Activated CD4-positive, alpha-beta T cell treated with anti-CD3 and anti-CD28 coated beads for 4 hours (primary cell): ENCODE measurements around the gene MSL3B.

Source experiments
- DNase-seq, 2 donors: peaks; one replicate each; pipeline ENCODE4 v3.0.0-alpha.2; 2020

Gene MSL3B

DNA sequence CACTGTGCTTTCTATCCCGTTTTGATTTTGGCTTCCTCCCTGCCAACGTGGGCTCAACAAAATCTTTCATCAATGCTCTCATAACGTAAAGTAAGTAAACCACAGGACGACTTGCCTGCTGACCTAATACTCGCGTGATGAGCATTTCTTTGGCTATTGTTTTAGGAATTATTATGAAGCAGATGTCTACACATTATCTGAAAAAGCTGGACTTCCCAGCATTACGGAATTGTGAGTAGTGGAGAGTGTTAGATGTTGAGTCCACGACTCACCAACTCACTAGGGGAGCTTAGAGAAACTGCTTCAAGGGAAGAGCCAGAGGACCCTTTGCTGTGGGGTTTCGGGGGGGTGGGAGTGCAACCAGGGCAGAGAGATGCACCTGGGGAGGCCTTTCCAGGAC is 35.8 kb downstream of the MSL3B start:
- no peak for DNase-seq

DNA sequence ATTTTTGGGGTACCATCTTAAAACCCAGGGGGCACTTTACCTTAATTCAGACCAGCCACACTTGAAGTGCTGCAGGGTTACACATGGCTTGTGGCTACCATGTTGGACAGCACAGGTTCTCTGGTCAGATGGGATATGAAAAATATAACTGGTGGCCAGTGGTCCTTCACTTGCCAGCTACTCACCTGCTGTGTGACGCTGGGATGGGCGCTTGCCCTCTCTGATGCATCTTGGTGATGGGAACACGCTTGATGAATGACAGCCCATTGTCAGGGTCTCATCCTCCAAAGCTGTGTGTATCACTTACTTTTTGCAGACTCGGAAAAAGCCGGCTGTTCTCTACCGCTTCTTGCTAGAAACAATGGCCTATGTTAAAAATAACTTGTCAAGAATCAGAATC is 36.3 kb downstream of the MSL3B start:
- DNase-seq: no peak

DNA sequence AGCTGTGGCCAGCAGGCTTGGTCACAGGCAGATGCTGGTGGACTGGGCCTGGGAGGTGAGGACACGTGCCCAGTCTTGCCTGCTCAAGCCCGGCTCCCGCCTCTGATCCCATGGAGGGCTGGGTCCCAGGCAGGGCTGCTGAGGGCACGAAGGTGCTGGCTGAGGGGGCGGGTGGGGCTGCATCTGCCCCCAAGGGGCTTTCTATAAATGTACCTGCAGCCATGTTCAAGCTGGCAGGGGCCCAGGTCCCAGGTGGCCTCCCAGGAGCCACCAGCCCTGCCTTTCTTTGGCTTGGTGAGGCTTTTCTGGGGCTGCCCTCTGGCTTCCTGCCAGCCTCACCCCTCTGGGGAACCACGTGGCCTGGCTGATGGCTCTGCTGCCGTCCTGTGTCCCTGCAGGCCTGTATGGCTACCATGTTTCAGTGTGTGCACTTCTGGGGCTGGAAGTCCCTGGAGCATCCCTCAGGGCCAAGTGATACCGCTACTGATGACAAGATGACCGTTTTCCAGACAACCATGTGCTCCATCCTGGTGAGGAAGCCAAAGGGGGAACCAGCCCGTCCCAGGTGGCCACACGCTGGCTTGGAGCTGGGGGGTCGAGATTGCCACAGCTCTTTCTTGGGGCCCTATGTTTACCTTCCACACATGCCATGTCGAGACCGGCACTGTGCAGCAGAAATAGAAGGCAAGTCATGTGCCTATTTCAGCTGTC is 37.0 kb downstream of the MSL3B start:
- no peak for DNase-seq

DNA sequence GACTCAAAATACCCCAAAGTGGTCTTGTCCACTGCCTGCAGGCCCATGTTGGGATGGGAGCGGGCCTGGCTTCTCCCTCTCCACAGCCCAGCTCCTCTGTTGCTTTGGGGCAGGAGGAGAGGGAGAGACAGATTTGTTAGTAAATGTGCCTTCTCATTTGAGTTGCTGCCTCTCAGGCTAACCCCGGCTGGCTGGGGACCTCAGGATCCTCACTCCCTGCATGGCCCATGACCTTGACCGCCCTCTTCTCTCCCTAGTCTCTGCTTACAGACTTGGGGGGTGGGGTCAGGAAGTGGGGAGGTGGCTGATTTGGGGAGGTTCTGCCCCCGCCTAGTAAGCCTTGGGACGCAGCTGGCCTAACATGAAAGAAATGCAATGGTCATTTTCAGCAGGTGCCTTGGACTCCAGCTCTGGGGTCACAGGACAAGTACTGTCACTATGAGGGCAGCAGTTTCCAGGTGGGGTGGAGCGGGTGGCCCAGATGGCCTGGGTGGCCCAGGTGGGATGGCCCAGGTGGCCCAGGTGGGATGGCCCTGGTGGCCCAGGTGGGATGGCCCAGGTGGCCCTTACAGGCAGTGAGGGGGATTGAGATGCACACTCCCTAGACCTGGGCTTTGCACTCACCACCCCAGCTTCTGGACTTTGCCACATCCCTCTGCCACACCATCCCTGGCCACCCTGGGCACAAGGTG is 37.9 kb downstream of the MSL3B start:
- DNase-seq: no peak

DNA sequence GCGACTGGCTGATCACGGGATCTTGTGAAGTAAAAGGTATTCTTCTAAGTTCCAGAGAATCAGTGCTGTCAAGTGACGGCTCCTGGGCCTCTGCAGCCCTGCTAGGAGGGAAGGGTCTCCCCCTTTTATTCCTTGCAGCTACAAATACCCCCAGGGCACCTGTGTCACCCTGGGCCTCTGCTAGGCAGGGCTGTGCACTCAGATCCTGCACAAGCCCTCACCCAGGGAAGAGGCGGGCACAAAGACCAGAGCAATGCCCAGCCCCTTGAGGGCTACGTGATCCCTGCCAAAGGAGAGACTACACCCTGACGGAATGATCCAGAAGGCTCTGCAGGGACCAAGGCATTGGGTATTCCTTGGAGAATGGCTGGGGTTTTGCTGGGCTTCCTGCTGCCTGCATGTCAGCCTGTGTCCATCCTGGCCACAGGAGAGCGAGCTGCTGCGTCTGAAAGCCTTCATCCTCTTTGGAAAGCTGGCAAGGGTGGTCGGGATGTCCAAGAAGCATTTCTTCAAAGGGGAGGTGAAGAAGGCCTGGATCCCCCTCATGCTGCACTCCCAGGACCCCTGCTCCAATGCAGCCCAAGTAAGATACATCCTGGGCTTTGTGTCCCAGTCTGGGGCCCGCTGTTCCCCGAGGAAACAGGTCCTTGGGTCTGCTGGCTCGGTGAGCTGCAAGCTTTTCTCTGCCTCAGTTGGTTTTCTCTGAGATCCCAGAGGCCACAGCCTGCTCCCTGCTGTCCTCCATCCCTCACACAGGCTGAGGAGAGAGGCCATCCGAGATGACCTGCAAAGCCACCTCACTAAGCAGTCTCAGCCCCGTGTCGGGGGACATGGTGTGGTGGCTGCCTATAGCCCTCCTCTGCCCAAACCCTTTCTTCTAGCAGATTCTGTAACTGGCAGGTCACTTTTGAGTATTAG is 38.7 kb downstream of the MSL3B start:
- DNase-seq: no peak

DNA sequence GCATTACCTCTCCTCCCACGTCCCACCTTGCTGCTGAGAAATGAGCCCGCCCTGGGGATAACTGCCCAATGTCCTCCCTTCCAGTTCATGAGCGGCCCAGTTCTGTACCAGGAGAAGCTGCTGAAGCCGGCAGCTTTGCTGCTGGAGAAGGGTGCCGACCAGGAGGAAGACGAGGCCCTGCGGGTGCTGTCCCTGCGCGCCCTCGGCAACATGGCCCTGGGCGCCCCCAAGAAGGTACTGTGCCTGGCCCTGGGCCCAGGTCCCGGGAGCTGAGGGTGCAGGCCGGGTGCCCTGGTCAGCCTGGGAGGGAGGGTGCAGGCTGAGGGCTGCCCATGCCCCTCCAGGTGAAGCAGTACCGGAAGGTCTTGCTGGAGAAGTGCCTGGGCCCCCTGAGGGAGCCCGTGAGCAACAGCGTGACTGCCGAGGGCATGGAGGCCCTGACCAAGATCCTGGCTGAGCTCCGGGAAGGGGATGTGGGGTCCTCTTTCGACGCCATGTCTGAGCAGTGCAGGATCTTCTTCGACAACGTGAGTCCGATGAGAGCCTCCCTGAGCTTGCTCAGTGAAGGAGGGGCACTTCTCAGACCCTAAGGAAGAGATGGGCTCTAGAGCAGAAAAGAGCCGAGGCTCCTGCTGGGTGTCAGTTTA is 39.5 kb downstream of the MSL3B start:
- DNase-seq: no peak

DNA sequence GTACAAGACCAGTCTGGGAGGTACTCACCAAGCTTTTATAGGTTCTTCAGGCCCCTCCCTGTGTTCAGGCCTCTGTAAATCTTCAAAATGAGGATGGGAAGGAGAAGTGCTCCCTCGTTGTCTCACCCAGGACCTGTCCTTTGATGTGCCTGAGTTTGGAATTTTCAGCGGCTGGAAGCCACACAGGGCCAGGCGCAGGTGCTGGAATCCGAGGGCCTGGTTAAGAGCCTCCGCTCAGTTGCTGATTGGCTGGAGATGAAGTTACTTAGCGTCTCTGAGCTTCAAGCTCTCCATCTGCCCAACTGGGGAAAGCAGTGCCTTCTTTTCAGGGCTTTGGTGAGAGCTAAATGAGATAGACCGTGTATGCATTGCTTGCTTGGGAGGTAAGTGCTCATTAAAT is 43.8 kb downstream of the MSL3B start:
- no peak for DNase-seq

DNA sequence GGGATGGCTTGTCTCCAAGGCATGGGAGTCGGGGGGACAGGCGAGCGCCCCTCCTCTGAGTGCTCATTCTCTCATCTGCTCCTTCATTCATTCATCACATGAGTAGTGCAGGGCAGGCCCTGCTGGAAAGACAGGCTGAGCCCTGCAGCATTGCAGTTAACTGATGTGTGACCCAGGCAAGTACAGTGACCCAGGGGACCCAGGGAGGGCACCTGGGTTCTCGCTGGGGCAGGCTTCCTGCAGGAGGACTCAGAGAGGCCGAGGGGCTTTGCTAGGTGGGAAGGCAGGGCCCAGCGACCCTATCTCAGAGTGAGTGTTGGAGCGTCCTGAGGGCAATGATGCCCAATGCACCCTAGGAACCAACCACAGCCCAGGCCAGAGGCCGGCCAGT is 44.5 kb downstream of the MSL3B start:
- DNase-seq: no peak

DNA sequence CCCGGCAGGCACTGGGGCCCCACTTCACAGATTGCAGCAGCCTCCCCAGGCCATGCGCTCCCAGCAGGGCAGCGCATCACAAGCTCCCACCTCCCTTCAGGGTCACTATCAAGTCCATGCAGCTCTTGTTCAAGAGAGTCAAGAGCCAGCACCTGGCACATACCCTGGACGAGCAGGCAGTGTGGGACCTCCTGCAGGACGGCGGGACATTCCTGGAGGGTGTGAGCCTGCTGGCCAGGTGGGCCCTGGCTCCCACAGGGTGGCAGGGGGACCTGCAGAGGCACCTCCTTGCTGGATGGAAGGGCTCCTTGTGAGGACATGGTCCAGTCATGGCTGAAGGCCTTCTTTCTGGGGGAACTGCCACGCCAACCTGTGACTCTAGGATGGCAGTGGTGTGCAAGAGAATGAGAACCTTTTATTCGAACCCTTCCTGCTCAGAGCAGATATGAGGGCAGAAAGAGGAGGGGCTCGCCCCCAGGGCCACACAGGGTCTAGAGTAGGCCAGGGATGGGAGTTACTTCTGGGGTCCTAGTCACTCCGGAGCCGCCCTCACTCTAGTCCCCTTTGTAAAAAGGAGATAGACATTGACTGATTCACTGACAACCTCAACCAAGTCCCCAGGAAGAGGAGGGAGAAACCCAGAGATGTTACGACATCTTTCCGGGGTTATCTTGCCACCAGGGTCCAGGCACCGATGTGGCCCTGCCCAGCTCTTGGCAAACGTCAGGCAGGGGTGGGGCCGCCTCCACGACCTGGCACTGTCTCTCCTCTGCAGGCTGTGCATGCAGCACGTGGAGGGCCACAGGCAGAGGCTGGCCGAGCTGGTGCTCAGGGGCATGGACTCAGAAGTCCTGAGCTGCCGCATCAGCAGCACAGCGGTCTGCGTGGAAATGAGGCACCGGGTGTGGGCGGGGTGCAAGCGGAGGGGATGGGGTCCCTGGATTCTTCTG is 45.1 kb downstream of the MSL3B start:
- no peak for DNase-seq

DNA sequence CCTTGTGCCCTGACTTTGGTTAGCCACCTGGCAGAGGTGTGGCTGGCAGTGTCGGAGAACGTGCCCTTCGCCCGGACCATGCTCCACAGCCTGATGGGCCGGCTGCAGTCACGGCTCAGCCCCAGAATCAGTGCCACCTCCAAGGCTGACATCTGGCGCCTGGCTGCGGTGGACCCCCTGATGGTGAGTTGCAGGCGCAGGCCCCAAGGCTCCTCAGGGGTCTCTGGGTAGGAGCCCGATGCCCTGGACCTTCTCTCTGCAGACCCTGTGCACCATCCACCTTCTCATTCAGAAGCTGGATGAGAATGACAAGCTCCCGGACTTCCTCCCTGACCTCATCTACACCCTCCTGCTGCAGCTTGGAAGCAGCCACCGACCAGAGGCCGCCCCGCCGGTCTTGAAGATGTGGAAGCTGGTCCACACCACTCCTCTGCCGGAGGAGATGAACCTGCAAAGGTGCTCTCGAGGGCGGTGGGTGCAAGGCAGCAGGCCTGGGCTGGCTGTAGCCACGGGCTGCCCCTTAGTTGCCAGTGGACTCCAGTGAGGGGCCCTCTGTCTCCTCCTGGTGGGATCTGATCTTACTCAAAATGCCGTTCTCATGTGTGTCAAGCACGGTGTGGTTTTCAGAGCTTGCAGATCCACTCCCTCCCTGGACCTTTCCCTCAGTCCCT is 46.0 kb downstream of the MSL3B start:
- DNase-seq: no peak

DNA sequence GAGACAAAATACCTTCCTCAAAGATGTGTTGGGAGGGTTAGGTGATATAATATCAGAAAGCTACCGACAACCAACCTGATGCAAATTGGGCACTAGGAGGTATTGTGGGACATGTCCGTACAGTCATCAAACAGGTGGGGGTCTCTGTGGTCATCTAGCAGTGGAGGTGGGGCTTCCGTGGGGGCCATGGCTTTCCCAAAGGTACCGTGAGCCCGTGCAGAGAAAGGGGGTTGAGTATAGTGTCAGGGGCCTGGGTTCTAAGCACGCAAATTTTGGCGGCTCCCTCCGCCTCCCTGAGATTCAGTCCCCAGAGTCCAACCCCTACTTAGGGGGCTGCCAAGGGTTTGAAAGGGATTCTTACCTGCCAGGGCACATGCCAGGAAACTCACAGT is 46.5 kb downstream of the MSL3B start:
- no peak for DNase-seq

DNA sequence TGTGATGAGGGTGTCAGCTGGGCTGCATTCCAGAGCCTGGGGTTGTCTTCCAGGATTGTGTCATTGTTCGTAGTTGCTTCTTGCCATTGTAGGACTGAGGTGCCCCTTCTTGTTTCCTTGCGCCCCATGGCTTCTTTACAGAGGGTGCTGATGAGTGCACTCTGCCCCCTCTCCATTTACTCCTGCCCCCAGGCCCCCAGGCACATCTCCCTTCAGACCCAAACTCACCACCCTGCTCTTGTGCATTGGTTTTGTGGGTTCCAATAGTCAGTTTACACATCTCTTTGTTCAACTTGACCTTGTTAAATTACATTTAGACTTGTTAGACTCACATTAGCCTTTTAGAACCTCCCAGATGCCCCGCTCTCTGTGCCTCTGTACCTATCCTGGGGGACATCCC is 47.0 kb downstream of the MSL3B start:
- no peak for DNase-seq

DNA sequence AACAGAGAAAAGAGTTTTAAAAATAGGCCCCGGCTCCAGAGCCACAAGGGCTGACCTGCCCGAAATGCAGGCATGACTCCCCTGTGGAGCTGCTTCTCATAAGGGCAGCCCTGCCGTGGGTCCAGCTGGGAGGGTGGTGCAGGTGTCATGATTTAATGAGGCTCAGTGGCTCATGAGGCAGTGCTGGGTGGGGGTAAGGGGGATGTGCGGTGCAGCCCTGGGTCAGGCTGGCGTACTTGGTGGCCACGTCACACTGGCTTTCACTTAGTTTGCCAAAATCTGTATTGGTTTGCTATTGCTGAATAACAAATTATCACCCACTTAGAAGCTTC is 47.4 kb downstream of the MSL3B start:
- DNase-seq: no peak

DNA sequence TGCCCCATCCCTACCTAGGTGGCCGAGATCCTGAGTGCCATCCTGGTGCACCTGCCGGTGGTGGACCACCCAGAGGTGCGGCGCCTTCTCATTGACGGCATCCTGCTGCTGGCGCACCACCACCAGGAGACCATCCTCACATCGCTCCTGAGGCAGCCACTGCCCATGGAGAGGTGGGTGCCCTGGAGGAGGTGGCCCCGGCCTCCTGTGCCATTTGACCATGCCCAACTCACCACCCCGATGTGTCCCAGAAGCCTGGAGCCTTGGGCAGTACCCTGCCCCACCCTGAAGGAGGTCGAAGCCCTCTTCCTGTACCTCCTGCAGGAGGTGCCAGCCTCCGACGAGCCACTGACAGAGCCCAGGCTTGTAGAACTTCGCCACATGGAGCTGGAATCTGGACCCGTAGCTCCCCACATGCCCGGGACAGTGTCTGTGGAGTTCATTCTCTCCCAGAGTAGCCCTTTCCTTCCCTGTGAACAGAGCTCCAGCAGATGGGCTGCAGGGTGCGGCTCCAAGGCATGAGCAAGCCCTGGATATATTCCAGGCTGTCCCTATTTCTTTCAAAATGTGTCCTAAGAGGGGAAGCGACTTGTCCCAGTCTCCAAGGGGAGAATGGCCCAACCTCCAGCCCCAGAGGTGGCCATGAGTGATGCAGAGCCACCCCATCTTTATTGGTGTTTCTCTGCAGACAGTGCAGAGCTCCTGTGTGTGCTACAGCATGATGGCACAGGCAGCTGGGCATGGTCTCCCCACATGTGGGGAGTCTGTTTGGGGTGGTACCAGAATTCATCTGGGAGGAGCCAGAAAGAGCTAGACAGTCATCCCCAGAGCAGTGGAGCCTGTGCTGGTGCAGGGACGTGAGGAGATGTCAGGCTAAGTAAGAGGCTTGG is 48.1 kb downstream of the MSL3B start:
- no peak for DNase-seq

DNA sequence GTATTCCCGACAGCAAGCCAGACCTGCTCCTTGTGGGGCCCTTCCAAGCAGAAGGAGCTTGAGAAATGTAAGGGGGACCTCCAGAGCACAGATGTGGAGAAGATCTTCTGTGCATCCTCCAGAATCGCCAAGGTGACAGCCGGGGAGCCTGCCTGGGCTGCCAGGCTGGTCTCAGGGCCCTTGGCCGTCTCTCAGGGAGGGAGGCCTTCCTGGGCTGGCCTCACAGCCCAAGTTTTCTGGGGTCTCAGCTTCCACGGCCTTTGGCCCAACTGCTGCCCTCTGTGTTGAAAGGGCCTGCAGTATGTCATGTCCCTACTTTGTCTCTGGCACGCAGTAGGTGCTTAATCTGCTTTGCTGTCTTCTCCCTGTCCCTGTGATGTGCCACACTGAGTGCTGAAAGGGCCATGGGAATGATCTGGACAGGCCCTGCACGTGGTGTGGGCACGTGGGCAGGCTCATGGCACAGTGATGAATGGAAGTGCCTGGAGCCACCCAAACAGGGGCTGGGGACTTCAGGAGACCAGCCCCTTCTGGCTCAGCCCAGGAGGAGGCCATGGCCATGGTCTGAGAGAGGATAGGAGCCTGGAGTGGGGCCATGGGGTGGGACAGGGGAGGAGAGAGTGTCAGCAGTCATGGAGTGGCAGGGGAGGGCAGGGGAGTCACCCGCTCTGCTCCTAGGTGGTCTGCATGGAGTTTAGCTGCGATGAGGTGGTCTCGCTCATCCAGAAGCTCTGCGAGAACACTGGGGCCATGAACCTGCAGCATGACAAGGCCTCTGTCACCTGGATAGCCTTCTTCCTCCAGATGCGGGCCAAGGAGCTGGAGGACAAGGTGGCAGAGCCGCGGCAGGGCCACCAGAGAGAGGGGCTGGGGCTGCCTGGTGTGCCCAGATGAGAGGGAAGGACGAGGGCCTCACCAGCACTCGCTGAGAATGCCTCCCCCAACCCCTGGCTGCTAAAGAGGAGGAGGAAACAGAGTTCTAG is 49.3 kb downstream of the MSL3B start:
- no peak for DNase-seq

DNA sequence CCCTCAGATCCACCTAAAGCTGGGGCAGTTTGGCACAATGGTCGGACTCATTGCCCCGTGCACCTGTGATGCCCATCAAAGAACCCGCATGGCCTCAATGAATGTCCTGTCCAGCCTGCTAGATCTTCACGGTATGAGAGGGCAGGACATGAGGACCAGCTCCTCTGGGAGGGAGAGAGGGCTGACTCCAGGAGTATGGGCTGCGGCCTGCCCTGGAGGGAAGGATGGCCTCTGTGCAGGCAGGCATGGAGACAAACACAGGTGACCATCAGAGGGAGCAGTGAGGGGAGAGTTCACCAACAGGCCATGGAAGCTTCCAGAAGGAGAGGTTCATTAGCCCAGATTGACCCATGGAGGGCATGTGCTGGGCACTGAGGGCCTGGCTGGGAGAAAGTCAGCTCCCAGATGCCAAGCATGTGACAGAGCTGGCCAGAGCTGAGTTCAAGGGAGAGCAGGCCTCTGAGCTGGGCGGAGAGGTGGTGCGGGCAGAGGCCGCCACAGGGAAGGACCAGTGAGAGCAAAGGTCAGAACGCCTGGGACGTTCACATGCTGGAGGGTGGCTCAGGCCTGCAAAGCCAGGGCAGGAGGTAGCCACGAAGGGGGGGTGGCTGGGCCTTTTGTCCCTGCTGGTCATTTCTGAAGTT is 50.1 kb downstream of the MSL3B start:
- DNase-seq: no peak

DNA sequence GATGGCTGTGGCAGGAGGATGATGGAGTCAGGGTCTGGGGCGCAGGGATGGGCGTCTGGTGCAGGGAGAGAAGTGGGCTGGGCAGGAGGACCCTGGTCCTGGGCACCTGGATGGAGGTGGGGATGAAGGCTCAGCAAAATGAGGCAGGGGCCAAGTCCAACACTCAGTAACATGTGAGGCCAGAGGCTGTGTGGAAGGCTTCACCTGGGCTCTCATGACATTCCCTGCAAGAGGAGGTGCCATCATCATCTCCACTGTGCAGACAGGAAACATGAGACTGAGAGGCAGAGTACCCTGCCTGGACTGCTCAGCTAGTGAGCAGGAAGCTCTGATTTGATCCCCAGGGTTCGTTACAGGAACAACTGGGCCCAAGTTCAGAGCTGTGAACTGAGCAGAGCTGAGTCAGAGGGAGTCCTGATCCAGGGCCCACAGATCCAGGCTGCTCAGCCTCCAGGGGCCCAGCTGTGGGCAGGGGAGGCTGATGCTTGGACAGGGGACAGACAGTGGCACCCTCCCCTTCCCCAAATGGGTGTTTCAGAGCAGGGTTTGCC is 50.8 kb downstream of the MSL3B start:
- no peak for DNase-seq

DNA sequence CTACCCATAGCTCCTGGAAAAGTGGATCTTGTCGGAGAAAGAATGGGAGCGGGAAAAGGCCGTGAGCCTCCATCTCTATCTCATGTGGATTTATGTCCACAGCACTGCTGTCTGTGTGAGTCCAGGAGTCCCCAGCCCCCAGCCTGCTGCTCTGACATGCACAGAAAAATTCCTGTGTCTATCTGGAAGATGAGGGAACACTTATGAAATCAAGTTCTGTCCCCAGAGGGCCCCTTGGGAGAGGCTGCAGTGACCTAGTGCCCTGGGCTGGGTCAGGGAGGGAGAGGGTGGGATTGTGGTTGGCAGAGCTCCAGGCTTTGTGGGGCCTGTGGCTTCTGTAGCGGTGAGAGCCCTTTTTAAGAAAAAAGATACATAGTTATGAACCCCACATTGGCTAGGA is 51.4 kb downstream of the MSL3B start:
- no peak for DNase-seq
